Endodermal cell (in vitro differentiated cells): ENCODE measurements around the gene MTREX. TPM values are rescaled to one million over a fixed set of nuclear protein-coding genes. Genes with fewer than 3 reads are reported as not detected.
A peak's percentile ranks its signal among the peaks of the same experiment; 100 is the strongest.

Experiments used
- DNase-seq: peaks from one replicate; pipeline ENCODE4 v3.0.0-alpha.2; 2017
- H3K27ac ChIP-seq: 2 replicates; pipeline ENCODE4 v1.5.1; 2013; ENCODE audit warnings: mild to moderate bottlenecking, low read depth, low read length, moderate library complexity
- H3K27me3 ChIP-seq: 2 replicates; pipeline ENCODE4 v1.6.1; 2013; ENCODE audit warnings: mild to moderate bottlenecking, low read length, moderate library complexity; ENCODE audit not compliant: insufficient read depth, control insufficient read depth, poor library complexity, severe bottlenecking
- H3K36me3 ChIP-seq: 2 replicates; pipeline ENCODE4 v1.7.0; 2013; ENCODE audit warnings: mild to moderate bottlenecking, low read length, moderate library complexity; ENCODE audit not compliant: control insufficient read depth, insufficient read depth
- H3K4me1 ChIP-seq: one replicate; pipeline ENCODE4 v1.7.0; 2013; ENCODE audit warnings: low read length; ENCODE audit not compliant: control insufficient read depth, insufficient read depth
- H3K4me3 ChIP-seq: 2 replicates; pipeline ENCODE4 v1.5.1; 2013; ENCODE audit warnings: mild to moderate bottlenecking, low read length, moderate library complexity
- H3K9ac ChIP-seq: 2 replicates; pipeline ENCODE4 v1.6.1; 2013; ENCODE audit warnings: mild to moderate bottlenecking, low read length, moderate library complexity; ENCODE audit not compliant: poor library complexity, severe bottlenecking; ENCODE audit errors: extremely low read depth
- H3K9me3 ChIP-seq: 2 replicates; pipeline ENCODE4 v1.6.1; 2013; ENCODE audit warnings: mild to moderate bottlenecking, low read length, moderate library complexity; ENCODE audit not compliant: control insufficient read depth
- H3K27ac Mint-ChIP-seq: 2 replicates; pipeline ENCODE4 v1.8.0; 2020; ENCODE audit warnings: mixed read lengths
- H3K27me3 Mint-ChIP-seq: 2 replicates; pipeline ENCODE4 v1.8.0; 2021; ENCODE audit warnings: mild to moderate bottlenecking, mixed read lengths; ENCODE audit not compliant: insufficient read depth
- H3K36me3 Mint-ChIP-seq: 2 replicates; pipeline ENCODE4 v1.8.0; 2020; ENCODE audit warnings: low read depth, mixed read lengths
- H3K4me1 Mint-ChIP-seq: 2 replicates; pipeline ENCODE4 v1.8.0; 2020; ENCODE audit warnings: mixed read lengths
- H3K4me3 Mint-ChIP-seq: 2 replicates; pipeline ENCODE4 v1.8.0; 2020; ENCODE audit warnings: mild to moderate bottlenecking, moderate library complexity, mixed read lengths
- H3K9me3 Mint-ChIP-seq: 2 replicates; pipeline ENCODE4 v1.8.0; 2020; ENCODE audit warnings: mild to moderate bottlenecking, mixed read lengths
- CTCF ChIP-seq: fragments of 200-600 bp; sonication (generic); conservative IDR thresholded peaks from 2 replicates; pipeline ENCODE4 v1.5.0; 2021; ENCODE audit warnings: antibody characterized with exemption, mild to moderate bottlenecking
- WGBS, 2 experiments: methylation state at CpG; one replicate each; pipeline versions ENCODE4 v1.1.5 to v1.1.7; 2013; ENCODE audit warnings: missing lambda C conversion rate in 2 of 2, mixed read lengths in 1 of 2; ENCODE audit not compliant: insufficient coverage in 1 of 2, insufficient read length in 1 of 2; 5-methylcytosine and 5-hydroxymethylcytosine counted together
- total RNA-seq, 2 donors: library from RNA; stranded (reverse); fragmentation: NEBNext Ultra II Directional in 1 of 2; extraction: Animal tissue kit (Norgen Biotek cat#: 25700) in 1 of 2; gene quantifications; 2 replicates in 1 of 2; 3 replicates in 1 of 2; pipeline ENCODE4 v1.2.1, GENCODE V29; 2021

The MTREX gene
- total RNA-seq, 2 donors from 2014 or later: 91.0 to 106 TPM

GRCh38 chr5:55411876-55412275, 104.1 kb downstream of the MTREX start:
- H3K9ac ChIP-seq: no peak overlapping the region
- 100% methylated on average over 1 of the region's 1 CpG; no CpG with 5 or more reads in 1 of the 2 experiments for WGBS, 2 experiments
- peaks cover 82% of the 10 kb centered on the region for H3K36me3 ChIP-seq
- Mint-ChIP-seq H3K27me3 (no peaks in the 10 kb centered on the region), H3K9me3 (no peaks in the 10 kb centered on the region), H3K4me3 (no peak overlapping the region), H3K36me3 (peaks cover 47% of the 10 kb centered on the region), H3K4me1 (peaks cover 1% of the 10 kb centered on the region), H3K27ac (no peak overlapping the region)
- no peak overlapping the region for H3K27ac ChIP-seq
- H3K4me1 ChIP-seq: no peaks in the 10 kb centered on the region
- H3K4me3 ChIP-seq: no peak overlapping the region
- no peak for DNase-seq
- no peaks in the 10 kb centered on the region for H3K9me3 ChIP-seq
- TF ChIP-seq CTCF: no peak
- H3K27me3 ChIP-seq: no peaks in the 10 kb centered on the region

DNA sequence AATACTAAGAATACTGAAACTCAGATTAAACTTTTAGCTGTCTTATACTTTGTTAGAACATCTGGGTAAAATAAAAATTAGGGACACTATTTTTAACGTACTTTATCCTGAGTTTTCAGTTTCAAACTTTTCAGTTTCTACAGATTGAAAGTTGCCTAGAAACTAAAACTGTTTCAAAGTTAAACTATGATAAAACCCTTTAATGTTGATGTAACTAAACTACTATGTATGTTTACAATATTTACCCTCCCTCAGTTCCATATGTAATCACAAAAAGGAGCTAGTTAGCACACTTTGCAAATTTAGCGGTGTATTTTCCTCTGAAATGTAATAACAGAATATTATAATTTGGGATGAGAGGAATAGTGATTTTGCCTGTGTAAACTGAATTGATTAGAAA, 105.9 kb downstream of the MTREX start:
- Mint-ChIP-seq H3K9me3 (no peaks in the 10 kb centered on the region), H3K4me1 (no peaks in the 10 kb centered on the region), H3K36me3 (peaks cover 43% of the 10 kb centered on the region), H3K4me3 (no peak overlapping the region), H3K27ac (no peak overlapping the region), H3K27me3 (no peaks in the 10 kb centered on the region)
- H3K36me3 ChIP-seq: peaks cover 82% of the 10 kb centered on the region
- DNase-seq: no peak
- no peaks in the 10 kb centered on the region for H3K27me3 ChIP-seq
- no peaks in the 10 kb centered on the region for H3K9me3 ChIP-seq
- 98 to 100% methylated on average over 1 to 2 of the region's 2 CpGs for whole genome bisulfite sequencing, 2 experiments
- H3K27ac ChIP-seq: no peak overlapping the region
- no peak overlapping the region for H3K9ac ChIP-seq
- no peak for TF ChIP-seq CTCF
- H3K4me1 ChIP-seq: no peaks in the 10 kb centered on the region
- no peak overlapping the region for H3K4me3 ChIP-seq

GRCh38 chr5:55415071-55415470, 107.3 kb downstream of the MTREX start:
- peaks cover 6% of the 10 kb centered on the region for H3K4me1 Mint-ChIP-seq

More at GRCh38 chr5:55415071-55415470, 107.3 kb downstream of the MTREX start:
- peak overlapping the region; percentile 27 for H3K27ac Mint-ChIP-seq
- no peak for TF ChIP-seq CTCF
- H3K9me3 Mint-ChIP-seq: no peaks in the 10 kb centered on the region
- Histone ChIP-seq H3K4me3 (no peak overlapping the region), H3K36me3 (peaks cover 88% of the 10 kb centered on the region), H3K9ac (no peak overlapping the region), H3K4me1 (no peaks in the 10 kb centered on the region), H3K27ac (no peak overlapping the region), H3K27me3 (no peaks in the 10 kb centered on the region), H3K9me3 (no peaks in the 10 kb centered on the region)
- H3K36me3 Mint-ChIP-seq: peaks cover 38% of the 10 kb centered on the region
- no peak overlapping the region for H3K4me3 Mint-ChIP-seq
- H3K27me3 Mint-ChIP-seq: no peaks in the 10 kb centered on the region
- no peak for DNase-seq
